ENCODE results near the gene PKD2L2.
"Not testable (repeated sequence)": the region's sequence is repeated elsewhere in the genome, so short reads cannot be mapped to it uniquely, and the experiment has no call there.

PKD2L2 gene

DNA sequence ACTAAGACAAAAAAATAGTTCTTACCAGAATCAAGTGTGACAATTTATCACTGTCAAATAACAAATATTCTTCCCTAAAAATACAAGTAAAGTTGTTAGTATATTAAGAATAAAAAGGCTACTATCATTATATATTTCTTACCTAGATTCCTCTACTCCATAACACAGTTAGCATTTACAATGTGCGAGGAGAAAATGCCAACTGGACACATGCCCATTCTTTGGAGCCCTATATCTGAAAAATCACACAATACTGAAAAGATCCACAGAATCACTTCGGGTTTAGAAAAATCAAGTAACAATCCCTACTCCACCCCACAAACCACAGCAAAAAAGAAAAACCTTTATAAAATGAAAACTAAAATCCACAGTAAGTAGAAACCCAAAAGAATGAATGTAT lies 70.9 kb downstream of the PKD2L2 start:
- no peak overlapping the region for H3K27ac ChIP-seq (replicated peaks)
- DNase-seq (ENCODE audit: low read depth in 1 of 2, low spot score in 1 of 2): no peak
- no peak overlapping the region for H3K4me3 ChIP-seq (replicated peaks; ENCODE audit: insufficient read depth, low read length)
- TF ChIP-seq POLR2AphosphoS5 (IDR thresholded peaks at IDR 0.05; ENCODE audit: low read depth): no peak
- TF ChIP-seq SPI1 (IDR thresholded peaks at IDR 0.05; ENCODE audit: borderline replicate concordance, low read depth): no peak
- no peak for TF ChIP-seq REST (IDR thresholded peaks at IDR 0.05; ENCODE audit: insufficient replicate concordance, low read depth)
- TF ChIP-seq CTCF (IDR thresholded peaks at IDR 0.05; ENCODE audit: insufficient read depth, low read length): no peak
- TF ChIP-seq GABPA (IDR thresholded peaks at IDR 0.05; ENCODE audit: low read depth): no peak
- H3K27me3 ChIP-seq (ENCODE audit: insufficient read depth, poor library complexity, severe bottlenecking): no peaks in the 10 kb centered on the region

DNA sequence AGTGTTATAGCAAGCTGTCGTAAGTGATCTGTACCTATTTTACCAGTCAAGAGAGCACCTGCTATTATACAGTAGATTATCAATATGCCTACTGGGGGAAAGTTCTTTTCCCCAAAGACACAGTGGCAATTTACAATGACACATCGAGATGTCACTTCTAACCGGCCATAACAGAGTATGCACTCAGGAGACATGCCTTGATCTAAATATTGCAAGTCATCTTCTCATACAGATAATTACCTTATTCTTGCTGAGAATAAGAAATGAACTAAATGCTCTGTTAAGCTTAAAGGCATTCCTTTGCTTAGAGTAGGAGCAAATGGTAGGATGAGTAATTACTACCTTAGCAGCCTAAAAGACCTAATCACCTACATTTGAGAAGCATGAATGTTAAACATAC lies 71.6 kb downstream of the PKD2L2 start:
- Histone ChIP-seq H3K27me3 (ENCODE audit: insufficient read depth, poor library complexity, severe bottlenecking) (no peaks in the 10 kb centered on the region), H3K27ac (replicated peaks) (no peak overlapping the region), H3K4me3 (replicated peaks; ENCODE audit: insufficient read depth, low read length) (no peak overlapping the region)
- no peak for DNase-seq (ENCODE audit: low read depth in 1 of 2, low spot score in 1 of 2)
- TF ChIP-seq SPI1 (IDR thresholded peaks at IDR 0.05; ENCODE audit: borderline replicate concordance, low read depth) (no peak), CTCF (IDR thresholded peaks at IDR 0.05; ENCODE audit: insufficient read depth, low read length) (no peak), POLR2AphosphoS5 (IDR thresholded peaks at IDR 0.05; ENCODE audit: low read depth) (no peak), GABPA (IDR thresholded peaks at IDR 0.05; ENCODE audit: low read depth) (no peak), REST (IDR thresholded peaks at IDR 0.05; ENCODE audit: insufficient replicate concordance, low read depth) (no peak)

DNA sequence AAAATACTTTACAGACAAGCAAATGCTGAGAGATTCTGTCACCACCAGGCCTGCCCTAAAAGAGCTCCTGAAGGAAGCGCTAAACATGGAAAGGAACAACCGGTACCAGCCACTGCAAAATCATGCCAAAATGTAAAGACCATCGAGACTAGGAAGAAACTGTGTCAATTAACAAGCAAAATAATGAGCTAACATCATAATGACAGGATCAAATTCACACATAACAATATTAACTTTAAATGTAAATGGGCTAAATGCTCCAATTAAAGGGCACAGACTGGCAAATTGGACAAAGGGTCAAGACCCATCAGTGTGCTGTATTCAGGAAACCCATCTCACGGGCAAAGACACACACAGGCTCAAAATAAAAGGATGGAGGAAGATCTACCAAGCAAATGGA lies 81.1 kb downstream of the PKD2L2 start:
- H3K4me3 ChIP-seq (replicated peaks; ENCODE audit: insufficient read depth, low read length); DNase-seq (ENCODE audit: low read depth in 1 of 2, low spot score in 1 of 2); H3K27ac ChIP-seq (replicated peaks); H3K27me3 ChIP-seq (ENCODE audit: insufficient read depth, poor library complexity, severe bottlenecking): not testable (repeated sequence)

DNA sequence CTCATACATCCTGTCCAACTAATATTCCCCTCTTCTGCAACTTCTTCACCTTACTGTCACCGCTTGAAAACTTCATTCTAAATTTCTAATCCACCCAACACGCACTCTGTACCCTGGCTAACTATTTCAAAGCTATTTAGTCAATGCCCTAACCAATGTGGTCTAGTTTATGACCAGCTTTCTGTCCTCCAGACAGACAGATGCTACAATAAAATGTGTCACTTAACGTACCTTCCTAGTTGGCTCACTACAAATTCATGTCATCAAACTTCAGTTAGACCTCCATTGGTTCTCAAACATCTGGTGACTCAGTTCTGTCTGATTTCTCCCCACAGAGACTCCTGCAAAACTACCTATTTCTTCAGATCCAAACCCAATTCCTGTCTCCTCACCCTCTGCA lies 86.0 kb downstream of the PKD2L2 start:
- H3K27me3 ChIP-seq (ENCODE audit: insufficient read depth, poor library complexity, severe bottlenecking): no peaks in the 10 kb centered on the region
- TF ChIP-seq SPI1 (IDR thresholded peaks at IDR 0.05; ENCODE audit: borderline replicate concordance, low read depth): no peak
- TF ChIP-seq CTCF (IDR thresholded peaks at IDR 0.05; ENCODE audit: insufficient read depth, low read length): no peak

More for the DNA sequence above, 86.0 kb downstream of the PKD2L2 start:
- Histone ChIP-seq H3K27ac (replicated peaks) (no peak overlapping the region), H3K4me3 (replicated peaks; ENCODE audit: insufficient read depth, low read length) (no peak overlapping the region)
- DNase-seq (ENCODE audit: low read depth in 1 of 2, low spot score in 1 of 2): no peak

Measured in HL-60 (cell line).